ENCODE results near the gene ZNF266. TPM values are rescaled to one million over a fixed set of nuclear protein-coding genes. Genes with fewer than 3 reads are reported as not detected.

Gene ZNF266
- total and polyA plus RNA-seq, 2 of the 13 experiments (the other 11 are each of a cell fraction or from before 2014, with no cell fraction given): 19.8 to 20.8 TPM

GRCh38 chr19:9435279-9436268 is at the start of gene ZNF266 (continued):
- TF ChIP-seq FOXK1 (CRISPR knock-in tag; IDR thresholded peaks at IDR 0.05; ENCODE audit: borderline replicate concordance, low read depth): peak; percentile 82
- TF ChIP-seq MAFK (conservative IDR thresholded peaks at IDR 0.05 in 1 of 2, IDR thresholded peaks at IDR 0.05 in 1 of 2; ENCODE audit: low read length in 2 of 2): no peak
- TF ChIP-seq BCL6 (CRISPR knock-in tag; IDR thresholded peaks at IDR 0.05): no peak
- TF ChIP-seq, protein P1, sequence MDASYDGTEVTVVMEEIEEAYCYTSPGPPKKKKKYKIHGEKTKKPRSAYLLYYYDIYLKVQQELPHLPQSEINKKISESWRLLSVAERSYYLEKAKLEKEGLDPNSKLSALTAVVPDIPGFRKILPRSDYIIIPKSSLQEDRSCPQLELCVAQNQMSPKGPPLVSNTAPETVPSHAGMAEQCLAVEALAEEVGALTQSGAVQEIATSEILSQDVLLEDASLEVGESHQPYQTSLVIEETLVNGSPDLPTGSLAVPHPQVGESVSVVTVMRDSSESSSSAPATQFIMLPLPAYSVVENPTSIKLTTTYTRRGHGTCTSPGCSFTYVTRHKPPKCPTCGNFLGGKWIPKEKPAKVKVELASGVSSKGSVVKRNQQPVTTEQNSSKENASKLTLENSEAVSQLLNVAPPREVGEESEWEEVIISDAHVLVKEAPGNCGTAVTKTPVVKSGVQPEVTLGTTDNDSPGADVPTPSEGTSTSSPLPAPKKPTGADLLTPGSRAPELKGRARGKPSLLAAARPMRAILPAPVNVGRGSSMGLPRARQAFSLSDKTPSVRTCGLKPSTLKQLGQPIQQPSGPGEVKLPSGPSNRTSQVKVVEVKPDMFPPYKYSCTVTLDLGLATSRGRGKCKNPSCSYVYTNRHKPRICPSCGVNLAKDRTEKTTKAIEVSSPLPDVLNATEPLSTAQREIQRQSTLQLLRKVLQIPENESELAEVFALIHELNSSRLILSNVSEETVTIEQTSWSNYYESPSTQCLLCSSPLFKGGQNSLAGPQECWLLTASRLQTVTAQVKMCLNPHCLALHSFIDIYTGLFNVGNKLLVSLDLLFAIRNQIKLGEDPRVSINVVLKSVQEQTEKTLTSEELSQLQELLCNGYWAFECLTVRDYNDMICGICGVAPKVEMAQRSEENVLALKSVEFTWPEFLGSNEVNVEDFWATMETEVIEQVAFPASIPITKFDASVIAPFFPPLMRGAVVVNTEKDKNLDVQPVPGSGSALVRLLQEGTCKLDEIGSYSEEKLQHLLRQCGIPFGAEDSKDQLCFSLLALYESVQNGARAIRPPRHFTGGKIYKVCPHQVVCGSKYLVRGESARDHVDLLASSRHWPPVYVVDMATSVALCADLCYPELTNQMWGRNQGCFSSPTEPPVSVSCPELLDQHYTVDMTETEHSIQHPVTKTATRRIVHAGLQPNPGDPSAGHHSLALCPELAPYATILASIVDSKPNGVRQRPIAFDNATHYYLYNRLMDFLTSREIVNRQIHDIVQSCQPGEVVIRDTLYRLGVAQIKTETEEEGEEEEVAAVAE (CRISPR knock-in tag; IDR thresholded peaks at IDR 0.05; ENCODE audit: borderline replicate concordance): peak; percentile 86
- no peak for TF ChIP-seq HMG20B (CRISPR knock-in tag; conservative IDR thresholded peaks at IDR 0.05)
- peak; percentile 60; the same call in 1 of the 2 replicates for TF ChIP-seq ZNF773 (CRISPR knock-in tag; IDR thresholded peaks at IDR 0.05; ENCODE audit: borderline replicate concordance)
- no peak for TF ChIP-seq ZNF678 (CRISPR knock-in tag; IDR thresholded peaks at IDR 0.05)
- no peak for TF ChIP-seq HOXA7 (CRISPR knock-in tag; IDR thresholded peaks at IDR 0.05)
- TF ChIP-seq FOXA1 (IDR thresholded peaks at IDR 0.05): no peak
- TF ChIP-seq FOXA1 (CRISPR knock-in tag; IDR thresholded peaks at IDR 0.05): peak; percentile 72
- TF ChIP-seq HNRNPL (IDR thresholded peaks at IDR 0.05; ENCODE audit: low read depth, low read length): 0 out of 2 replicates have a peak, but pooled peaks have one; percentile 17
- TF ChIP-seq NRL (CRISPR knock-in tag; IDR thresholded peaks at IDR 0.05; ENCODE audit: borderline replicate concordance): peak; percentile 67
